ENCODE results near the gene AHNAK2.

DNA sequence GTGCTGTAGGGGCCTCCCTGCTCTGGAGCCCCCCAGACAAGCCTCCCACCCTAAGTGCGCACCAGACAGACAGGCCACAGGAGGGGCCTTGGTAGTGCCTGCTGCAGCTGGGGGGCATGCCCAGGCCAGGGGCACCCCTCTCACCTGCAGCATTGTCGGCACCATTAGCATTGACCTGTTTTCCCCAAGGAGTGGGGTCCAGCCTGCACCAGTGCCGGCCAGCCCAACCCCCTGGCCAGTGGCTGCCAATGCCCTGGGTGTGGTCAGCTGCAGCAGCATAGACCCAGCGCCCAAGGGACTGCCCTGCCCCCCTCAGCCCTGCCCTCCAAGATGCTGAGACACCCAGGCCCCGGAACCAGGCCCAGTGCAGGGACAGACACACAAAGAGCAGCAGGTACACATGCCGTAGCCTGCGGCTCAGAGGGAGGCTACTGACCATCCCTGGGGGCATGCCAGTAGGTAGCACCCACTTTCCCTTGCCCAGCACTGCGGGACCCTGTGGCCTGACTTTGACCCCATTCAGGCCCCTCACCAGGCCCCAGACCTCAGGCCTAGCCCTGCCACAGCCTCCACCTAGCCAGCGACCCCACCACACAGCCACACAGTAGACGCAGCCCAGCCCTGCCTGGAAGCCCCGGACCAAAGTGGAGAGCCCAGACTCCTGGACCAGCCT is 1.0 kb downstream of the AHNAK2 start:
- TF ChIP-seq, protein P1, sequence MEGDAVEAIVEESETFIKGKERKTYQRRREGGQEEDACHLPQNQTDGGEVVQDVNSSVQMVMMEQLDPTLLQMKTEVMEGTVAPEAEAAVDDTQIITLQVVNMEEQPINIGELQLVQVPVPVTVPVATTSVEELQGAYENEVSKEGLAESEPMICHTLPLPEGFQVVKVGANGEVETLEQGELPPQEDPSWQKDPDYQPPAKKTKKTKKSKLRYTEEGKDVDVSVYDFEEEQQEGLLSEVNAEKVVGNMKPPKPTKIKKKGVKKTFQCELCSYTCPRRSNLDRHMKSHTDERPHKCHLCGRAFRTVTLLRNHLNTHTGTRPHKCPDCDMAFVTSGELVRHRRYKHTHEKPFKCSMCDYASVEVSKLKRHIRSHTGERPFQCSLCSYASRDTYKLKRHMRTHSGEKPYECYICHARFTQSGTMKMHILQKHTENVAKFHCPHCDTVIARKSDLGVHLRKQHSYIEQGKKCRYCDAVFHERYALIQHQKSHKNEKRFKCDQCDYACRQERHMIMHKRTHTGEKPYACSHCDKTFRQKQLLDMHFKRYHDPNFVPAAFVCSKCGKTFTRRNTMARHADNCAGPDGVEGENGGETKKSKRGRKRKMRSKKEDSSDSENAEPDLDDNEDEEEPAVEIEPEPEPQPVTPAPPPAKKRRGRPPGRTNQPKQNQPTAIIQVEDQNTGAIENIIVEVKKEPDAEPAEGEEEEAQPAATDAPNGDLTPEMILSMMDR (IDR thresholded peaks at IDR 0.05) = no peak
- TF ChIP-seq POLR2A (IDR thresholded peaks at IDR 0.05) = no peak
